Measurements from ENCODE around the gene RNASEH2A. TPM values are rescaled to one million over a fixed set of nuclear protein-coding genes. Genes with fewer than 3 reads are reported as not detected.
"Not testable (repeated sequence)": the region's sequence is repeated elsewhere in the genome, so short reads cannot be mapped to it uniquely, and the experiment has no call there.

RNASEH2A gene
- total RNA-seq, 2 experiments from 2014 or later = 1.5 to 2.7 TPM

DNA sequence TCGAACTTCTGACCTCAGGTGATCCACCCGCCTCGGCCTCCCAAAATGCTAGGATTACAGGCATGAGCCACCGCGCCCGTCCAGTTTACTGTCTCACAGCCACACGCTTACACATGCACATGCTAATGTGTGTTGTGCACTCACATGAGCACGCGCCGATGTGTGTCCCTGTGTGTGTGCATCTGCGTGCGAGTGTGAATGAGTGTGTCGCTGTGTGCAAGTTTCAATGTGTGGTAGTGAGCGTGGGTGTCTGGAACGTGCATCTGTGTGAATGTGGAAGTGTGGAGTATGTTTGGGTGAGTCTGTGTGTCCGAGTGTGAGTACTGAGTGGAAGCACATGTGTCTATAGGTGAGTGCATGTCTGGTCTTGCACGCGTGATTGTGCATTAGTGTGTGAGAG, 36.1 kb downstream of the RNASEH2A start:
- no peak for ATAC-seq (ENCODE audit: poor library complexity)
- Mint-ChIP-seq H3K4me1 (ENCODE audit: low read depth) (peaks cover 33% of the 10 kb centered on the region), H3K36me3 (ENCODE audit: low read depth) (no peaks in the 10 kb centered on the region), H3K27me3 (peaks cover 75% of the 10 kb centered on the region), H3K4me3 (no peak overlapping the region), H3K27ac (no peak overlapping the region), H3K9me3 (no peaks in the 10 kb centered on the region)
- ChIA-PET CTCF (no interaction called here), POLR2A (no interaction called here)
- Histone ChIP-seq H3K4me3 (ENCODE audit: low read length) (no peak overlapping the region), H3K9me3 (ENCODE audit: control insufficient read depth in 1 of 2, insufficient read depth in 1 of 2, low read length in 2 of 2) (peaks cover 0 to 16% of the 10 kb centered on the region in 2 experiments), H3K4me1 (ENCODE audit: insufficient read depth, low read length) (peaks cover 33% of the 10 kb centered on the region), H3K36me3 (ENCODE audit: insufficient read depth, low read length) (no peaks in the 10 kb centered on the region), H3K27ac (ENCODE audit: low read depth in 1 of 2, low read length in 2 of 2) (no peak overlapping the region), H3K27me3 (ENCODE audit: control insufficient read depth in 1 of 2, insufficient read depth in 2 of 2, low read length in 2 of 2) (peaks cover 67 to 81% of the 10 kb centered on the region in 2 experiments)
- TF ChIP-seq, protein P1, sequence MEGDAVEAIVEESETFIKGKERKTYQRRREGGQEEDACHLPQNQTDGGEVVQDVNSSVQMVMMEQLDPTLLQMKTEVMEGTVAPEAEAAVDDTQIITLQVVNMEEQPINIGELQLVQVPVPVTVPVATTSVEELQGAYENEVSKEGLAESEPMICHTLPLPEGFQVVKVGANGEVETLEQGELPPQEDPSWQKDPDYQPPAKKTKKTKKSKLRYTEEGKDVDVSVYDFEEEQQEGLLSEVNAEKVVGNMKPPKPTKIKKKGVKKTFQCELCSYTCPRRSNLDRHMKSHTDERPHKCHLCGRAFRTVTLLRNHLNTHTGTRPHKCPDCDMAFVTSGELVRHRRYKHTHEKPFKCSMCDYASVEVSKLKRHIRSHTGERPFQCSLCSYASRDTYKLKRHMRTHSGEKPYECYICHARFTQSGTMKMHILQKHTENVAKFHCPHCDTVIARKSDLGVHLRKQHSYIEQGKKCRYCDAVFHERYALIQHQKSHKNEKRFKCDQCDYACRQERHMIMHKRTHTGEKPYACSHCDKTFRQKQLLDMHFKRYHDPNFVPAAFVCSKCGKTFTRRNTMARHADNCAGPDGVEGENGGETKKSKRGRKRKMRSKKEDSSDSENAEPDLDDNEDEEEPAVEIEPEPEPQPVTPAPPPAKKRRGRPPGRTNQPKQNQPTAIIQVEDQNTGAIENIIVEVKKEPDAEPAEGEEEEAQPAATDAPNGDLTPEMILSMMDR (IDR thresholded peaks at IDR 0.05) = no peak
- intact Hi-C loops (cut with DNase I, micrococcal nuclease) = no loop called here
- no peak for DNase-seq

DNA sequence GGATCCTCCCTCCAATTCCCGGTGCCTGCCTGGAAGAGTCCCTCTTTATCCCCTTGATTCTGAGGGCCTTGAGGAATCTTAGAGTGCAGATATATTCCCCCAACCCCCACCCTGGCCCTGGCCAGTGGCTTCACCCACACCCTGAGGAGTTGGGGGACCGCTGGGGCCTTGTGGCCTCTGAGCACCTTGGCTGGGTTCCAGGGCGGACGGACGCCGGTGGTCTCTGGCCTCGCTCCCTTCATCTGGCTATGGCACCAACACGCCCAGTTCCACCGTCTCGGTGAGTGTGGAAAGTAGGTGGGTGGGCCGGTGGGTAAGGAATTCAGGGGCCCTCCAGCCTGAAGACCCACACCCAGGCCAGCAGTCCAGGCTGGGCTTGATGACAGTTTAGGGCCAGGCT, 36.9 kb downstream of the RNASEH2A start:
- Mint-ChIP-seq H3K9me3 (no peaks in the 10 kb centered on the region), H3K27ac (no peak overlapping the region)
- DNase-seq = no peak

DNA sequence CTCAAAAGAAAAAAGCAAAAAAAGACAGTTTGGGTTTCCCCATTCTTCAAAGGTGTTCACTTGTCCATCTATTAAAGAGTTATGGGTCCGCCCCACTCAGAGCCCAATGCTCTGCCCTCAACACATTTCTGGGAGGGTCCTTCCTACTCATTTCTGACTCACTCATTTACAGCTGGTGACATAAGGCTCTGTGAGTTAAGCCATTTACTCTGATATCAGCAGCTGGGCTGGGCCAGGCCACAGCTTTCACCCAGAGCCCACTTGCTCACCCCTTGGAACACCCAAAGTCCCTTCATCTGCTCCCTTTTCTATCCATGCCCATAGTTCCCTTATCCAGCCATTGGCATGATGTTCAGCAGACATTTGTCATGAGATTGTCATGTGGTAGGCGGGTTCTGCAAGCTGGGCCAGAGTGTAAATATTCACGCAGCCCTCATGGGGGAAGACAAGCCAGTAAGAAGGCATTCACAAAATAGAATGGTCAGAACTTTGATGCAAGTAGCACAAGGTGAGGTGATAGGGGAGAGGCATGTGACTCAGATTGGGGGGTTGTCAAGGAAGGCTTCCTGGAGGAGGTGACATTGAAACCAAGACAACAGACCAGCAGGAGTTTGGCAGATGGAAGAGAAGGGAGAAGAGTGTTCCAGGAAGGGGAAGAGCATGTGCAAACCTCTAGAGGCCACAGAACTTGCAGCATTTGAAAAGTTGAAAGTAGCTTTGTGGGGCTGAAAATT, 37.8 kb downstream of the RNASEH2A start:
- ChIA-PET POLR2A (no interaction called here), CTCF (interaction anchor here (1.2 kb wide), 1 partner anchor 84 kb away, joined by 4 read pairs; no protein-coding TSS in a partner anchor)
- ATAC-seq (ENCODE audit: poor library complexity) = no peak
- Mint-ChIP-seq H3K27ac (no peak overlapping the region), H3K4me1 (ENCODE audit: low read depth) (peaks cover 24% of the 10 kb centered on the region), H3K27me3 (peaks cover 75% of the 10 kb centered on the region), H3K4me3 (no peak overlapping the region), H3K36me3 (ENCODE audit: low read depth) (no peaks in the 10 kb centered on the region), H3K9me3 (no peaks in the 10 kb centered on the region)
- Histone ChIP-seq H3K4me1 (ENCODE audit: insufficient read depth, low read length) (peaks cover 28% of the 10 kb centered on the region), H3K9me3 (ENCODE audit: control insufficient read depth in 1 of 2, insufficient read depth in 1 of 2, low read length in 2 of 2) (peaks cover 0 to 13% of the 10 kb centered on the region in 2 experiments), H3K36me3 (ENCODE audit: insufficient read depth, low read length) (no peaks in the 10 kb centered on the region), H3K4me3 (ENCODE audit: low read length) (no peak overlapping the region), H3K27me3 (ENCODE audit: control insufficient read depth in 1 of 2, insufficient read depth in 2 of 2, low read length in 2 of 2) (peaks cover 60 to 71% of the 10 kb centered on the region in 2 experiments), H3K27ac (ENCODE audit: low read depth in 1 of 2, low read length in 2 of 2) (no peak overlapping the region)
- intact Hi-C loops (cut with DNase I, micrococcal nuclease) = no loop called here
- TF ChIP-seq, protein P1 (IDR thresholded peaks at IDR 0.05) = no peak
- no peak for DNase-seq

More for the DNA sequence above, 36.9 kb downstream of the RNASEH2A start:
- ChIA-PET CTCF (no interaction called here), POLR2A (no interaction called here)
- Histone ChIP-seq H3K9me3 (ENCODE audit: control insufficient read depth in 1 of 2, insufficient read depth in 1 of 2, low read length in 2 of 2) (peaks cover 0 to 16% of the 10 kb centered on the region in 2 experiments), H3K4me1 (ENCODE audit: insufficient read depth, low read length) (peaks cover 36% of the 10 kb centered on the region), H3K4me3 (ENCODE audit: low read length) (no peak overlapping the region), H3K36me3 (ENCODE audit: insufficient read depth, low read length) (no peaks in the 10 kb centered on the region), H3K27ac (ENCODE audit: low read depth in 1 of 2, low read length in 2 of 2) (no peak overlapping the region), H3K27me3 (ENCODE audit: control insufficient read depth in 1 of 2, insufficient read depth in 2 of 2, low read length in 2 of 2) (peaks cover 65 to 79% of the 10 kb centered on the region in 2 experiments)
- intact Hi-C loops (cut with DNase I, micrococcal nuclease) = no loop called here
- Mint-ChIP-seq H3K36me3 (ENCODE audit: low read depth) (no peaks in the 10 kb centered on the region), H3K4me1 (ENCODE audit: low read depth) (peaks cover 28% of the 10 kb centered on the region), H3K4me3 (no peak overlapping the region), H3K27me3 (peaks cover 75% of the 10 kb centered on the region)
- TF ChIP-seq, protein P1 (IDR thresholded peaks at IDR 0.05) = no peak
- no peak for ATAC-seq (ENCODE audit: poor library complexity)

DNA sequence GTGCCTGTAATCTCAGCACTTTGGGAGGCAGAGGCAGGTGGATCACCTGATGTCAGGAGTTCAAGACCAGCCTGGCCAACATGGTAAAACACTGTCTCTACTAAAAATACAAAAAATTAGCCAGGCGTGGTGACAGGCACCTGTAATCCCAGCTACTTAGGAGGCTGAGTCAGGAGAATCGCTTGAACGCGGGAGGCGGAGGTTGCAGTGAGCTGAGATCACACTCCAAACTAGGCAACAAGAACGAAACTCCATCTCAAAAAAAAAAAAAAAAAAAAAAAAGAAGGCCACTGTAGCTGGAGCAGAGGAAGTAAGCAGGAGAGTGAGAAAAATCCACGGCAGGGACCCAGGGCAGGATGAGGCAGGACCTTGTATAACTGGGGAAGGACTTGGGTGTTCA, 40.2 kb downstream of the RNASEH2A start:
- Histone ChIP-seq H3K4me1 (ENCODE audit: insufficient read depth, low read length) (peaks cover 12% of the 10 kb centered on the region), H3K27me3 (ENCODE audit: control insufficient read depth in 1 of 2, insufficient read depth in 2 of 2, low read length in 2 of 2) (peaks cover 36 to 48% of the 10 kb centered on the region in 2 experiments)
- ATAC-seq (ENCODE audit: poor library complexity); H3K4me3 Mint-ChIP-seq; DNase-seq; H3K36me3 ChIP-seq (ENCODE audit: insufficient read depth, low read length); H3K9me3 ChIP-seq (ENCODE audit: control insufficient read depth in 1 of 2, insufficient read depth in 1 of 2, low read length in 2 of 2); H3K4me1 Mint-ChIP-seq (ENCODE audit: low read depth); H3K27ac ChIP-seq (ENCODE audit: low read depth in 1 of 2, low read length in 2 of 2); H3K9me3 Mint-ChIP-seq; H3K36me3 Mint-ChIP-seq (ENCODE audit: low read depth); H3K27ac Mint-ChIP-seq; H3K4me3 ChIP-seq (ENCODE audit: low read length): not testable (repeated sequence)
- ChIA-PET POLR2A (interaction anchor here (0.7 to 1.9 kb wide), 6 partner anchors 40 to 113 kb away, joined by 3 to 7 read pairs (median 4); partner anchors contain the start of gene RNASEH2A), CTCF (interaction anchor here (0.8 to 3.3 kb wide), 13 partner anchors 16 to 246 kb away, joined by 3 to 29 read pairs (median 5); partner anchors contain the start of genes GET3 and HOOK2)
- H3K27me3 Mint-ChIP-seq = peaks cover 51% of the 10 kb centered on the region
- intact Hi-C loops (cut with DNase I, micrococcal nuclease) = loop anchor here (1.0 to 2.0 kb wide), 7 partner anchors 50 to 170 kb away; no protein-coding TSS in a partner anchor

Data from CD4-positive, alpha-beta T cell (primary cell).